8988T (cell line): Measurements from ENCODE around the gene OR1L6.

Experiments
- DNase-seq: peaks from one replicate; pipeline ENCODE4 v3.0.0; 2011

The OR1L6 gene, protein sequence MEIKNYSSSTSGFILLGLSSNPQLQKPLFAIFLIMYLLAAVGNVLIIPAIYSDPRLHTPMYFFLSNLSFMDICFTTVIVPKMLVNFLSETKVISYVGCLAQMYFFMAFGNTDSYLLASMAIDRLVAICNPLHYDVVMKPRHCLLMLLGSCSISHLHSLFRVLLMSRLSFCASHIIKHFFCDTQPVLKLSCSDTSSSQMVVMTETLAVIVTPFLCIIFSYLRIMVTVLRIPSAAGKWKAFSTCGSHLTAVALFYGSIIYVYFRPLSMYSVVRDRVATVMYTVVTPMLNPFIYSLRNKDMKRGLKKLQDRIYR

GRCh38 chr9:122742003-122742402 lies at the start of gene OR1L6:
TSS of gene OR1L6 (plus strand) at chr9:122742303. CDS start at chr9:122749848, 7,545 bp downstream.
- DNase-seq: no peak

- no peak for DNase-seq
Observed at GRCh38 chr9:122695696-122696095, 46.4 kb upstream of the OR1L6 start.

DNA sequence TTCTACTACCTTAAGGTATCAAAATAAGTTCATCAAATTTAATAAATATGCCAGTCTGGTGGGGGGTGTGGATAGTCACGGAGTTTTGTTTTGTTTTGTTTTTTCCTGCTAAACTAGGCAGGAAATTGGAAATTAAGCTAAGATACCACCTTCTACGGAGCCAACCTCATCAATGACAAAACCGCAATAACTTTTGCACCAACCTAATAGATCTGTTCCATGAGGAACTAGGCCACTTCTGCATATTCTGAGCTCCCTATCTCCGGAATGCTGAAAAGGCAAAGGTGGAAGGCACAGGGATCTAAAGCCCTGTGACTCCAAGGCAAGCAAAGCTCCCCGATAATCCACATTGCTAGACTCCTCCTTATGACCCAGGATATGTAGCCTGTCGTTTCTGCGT lies 24.1 kb upstream of the OR1L6 start:
- DNase-seq: no peak

DNA sequence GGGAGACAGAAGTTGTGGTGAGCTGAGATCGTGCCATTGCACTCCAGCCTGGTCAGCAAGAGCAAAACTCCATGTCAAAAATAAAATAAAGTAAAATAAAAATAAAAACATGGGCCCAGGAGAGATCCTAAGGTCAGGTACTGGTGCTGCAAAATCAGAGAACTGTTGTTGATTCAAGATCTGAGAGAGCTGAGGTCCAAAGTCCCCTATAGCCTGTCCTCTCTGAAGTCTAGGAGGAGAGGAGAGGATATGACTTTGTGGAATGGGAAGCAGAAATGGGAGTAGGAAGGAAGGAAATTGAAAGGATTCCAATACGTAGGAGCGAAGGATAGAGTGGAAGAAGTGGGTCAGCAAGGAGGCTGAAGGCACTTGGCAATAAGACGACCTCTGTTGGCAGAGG lies 22.9 kb upstream of the OR1L6 start:
- no peak for DNase-seq

DNA sequence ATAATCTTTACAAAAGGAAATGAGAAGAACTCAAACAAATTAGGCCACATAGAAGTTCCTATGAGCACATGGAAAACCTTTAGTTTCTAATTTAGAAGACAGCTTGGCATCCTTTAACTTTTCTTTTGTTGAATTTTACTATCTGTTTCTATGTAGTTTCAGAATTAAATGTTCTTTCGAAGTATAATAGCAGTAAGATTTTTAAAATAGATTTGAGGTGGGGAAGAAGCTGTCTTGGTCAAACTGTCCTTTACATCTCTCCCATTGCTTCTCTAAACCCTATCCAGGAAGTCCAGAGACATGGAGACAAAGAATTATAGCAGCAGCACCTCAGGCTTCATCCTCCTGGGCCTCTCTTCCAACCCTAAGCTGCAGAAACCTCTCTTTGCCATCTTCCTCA lies 18.4 kb upstream of the OR1L6 start, which contains the start of gene OR1L4:
OR1L4 (plus strand) TSS at position 301 of the 400 bp plus-strand sequence; CDS start at position 301, 0 bp downstream.
- no peak for DNase-seq

GRCh38 chr9:122754825-122755224 lies 12.7 kb downstream of the OR1L6 start:
- DNase-seq: no peak

GRCh38 chr9:122767817-122768216 lies 25.7 kb downstream of the OR1L6 start:
- DNase-seq: no peak

DNA sequence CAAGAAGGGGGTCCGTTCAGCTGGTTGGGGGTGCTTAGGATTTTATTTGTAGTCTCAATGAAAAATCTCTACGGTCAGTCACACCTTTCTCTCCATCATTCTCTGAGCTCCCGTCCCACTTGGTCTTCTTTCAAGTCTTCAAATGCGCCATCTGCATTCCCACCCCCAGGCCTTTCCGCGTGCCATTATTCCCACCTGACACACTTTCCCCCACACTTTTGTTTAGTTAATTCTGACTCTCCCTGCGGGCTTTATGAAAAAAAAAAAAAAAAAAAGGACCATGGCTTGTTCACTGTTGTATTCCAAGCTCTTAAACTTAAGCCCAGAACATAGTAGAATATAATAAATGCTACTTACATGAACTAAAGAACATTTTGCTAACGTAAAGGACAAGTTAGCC lies 34.9 kb downstream of the OR1L6 start:
- DNase-seq: no peak

DNA sequence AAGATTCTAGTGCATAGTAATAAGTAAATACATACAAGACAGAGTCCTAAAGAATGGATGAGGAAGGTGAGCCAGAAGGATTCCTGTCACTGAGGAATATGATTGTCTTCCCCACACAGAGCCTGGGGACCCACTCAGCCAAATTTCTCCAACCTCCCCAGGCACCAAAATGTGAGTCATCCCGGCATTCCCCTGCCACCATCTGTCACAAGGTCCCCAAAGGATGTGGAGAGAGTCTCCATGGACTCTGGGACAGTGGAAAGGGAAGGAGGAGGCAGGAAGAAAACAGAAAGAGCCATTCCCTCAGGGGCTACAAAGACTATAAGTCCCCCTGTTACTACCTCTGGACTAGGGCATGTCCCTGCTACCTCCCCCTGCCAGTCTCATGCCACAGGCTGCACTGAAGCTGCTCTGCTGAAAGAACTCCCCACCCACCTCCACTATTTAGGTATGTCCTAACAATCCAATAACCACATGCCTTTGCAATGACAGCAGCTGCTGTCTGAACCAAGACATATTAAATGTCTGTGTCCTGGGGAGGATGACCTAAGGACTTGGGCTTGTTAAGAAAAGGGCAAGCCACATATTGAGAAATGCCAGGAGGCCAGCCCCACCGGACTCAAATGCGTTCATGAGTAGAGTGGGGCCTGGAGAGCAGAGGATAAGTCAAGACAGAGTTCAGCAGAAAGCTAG lies 36.0 kb downstream of the OR1L6 start:
- DNase-seq: peak; percentile 31

DNA sequence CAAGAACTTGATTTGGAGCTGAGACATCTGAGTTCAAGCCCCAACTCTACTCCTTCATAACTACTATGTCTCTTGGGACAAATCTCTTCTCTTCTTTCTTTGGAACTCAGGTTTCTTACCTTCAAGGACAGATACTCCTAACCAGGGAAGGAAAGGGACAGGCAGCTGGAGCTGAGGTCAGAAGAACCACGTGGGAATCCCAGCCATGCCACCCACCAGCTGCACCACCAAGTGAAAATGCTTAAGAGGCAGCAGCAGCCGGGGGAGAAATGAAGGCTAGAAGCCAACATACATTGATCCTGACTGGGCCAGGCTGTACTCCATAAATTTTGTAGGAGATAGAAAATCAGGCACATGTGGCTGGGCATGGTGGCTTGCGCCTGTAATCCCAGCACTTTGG lies 37.1 kb downstream of the OR1L6 start:
- DNase-seq: no peak

- no peak for DNase-seq
Observed at GRCh38 chr9:122780026-122780425, 37.9 kb downstream of the OR1L6 start.

DNA sequence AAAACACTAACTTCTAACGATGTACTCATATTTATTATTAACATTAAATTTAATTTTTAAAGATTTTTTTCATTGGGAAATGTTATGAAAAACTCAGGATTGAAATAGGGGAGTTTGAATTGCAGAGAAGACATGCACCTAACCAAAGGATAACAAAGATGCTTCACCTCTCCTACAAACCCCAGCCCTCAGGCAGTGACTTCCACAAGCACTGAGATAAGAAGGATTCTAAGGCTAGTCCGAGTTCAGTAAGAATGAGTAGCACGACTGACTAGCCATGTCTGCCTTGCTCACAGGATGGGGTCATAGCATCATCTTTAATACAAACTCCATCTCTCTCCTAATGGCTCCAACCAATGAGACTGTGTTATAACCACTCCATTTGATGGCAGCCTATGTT lies 39.6 kb downstream of the OR1L6 start:
- DNase-seq: no peak

- DNase-seq: no peak
Observed at GRCh38 chr9:122785269-122785668, 43.2 kb downstream of the OR1L6 start.

DNA sequence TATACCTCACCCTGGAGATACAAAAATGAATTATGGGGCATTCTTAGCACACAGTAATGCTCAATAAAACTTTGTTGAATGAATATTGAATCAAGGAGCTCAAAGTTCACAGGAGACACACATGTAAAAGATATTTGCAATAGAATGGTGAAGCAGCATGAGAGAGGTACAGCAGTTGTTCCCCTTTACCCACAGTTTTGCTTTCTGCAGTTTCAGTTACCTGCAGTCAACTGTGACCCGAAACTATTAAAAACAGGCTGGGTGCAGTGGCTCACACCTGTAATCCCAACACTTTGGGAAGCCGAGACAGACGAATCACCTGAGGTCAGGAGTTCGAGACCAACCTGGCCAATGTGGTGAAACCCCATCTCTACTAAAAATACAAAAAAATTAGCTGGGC lies 44.2 kb downstream of the OR1L6 start:
- DNase-seq: no peak

DNA sequence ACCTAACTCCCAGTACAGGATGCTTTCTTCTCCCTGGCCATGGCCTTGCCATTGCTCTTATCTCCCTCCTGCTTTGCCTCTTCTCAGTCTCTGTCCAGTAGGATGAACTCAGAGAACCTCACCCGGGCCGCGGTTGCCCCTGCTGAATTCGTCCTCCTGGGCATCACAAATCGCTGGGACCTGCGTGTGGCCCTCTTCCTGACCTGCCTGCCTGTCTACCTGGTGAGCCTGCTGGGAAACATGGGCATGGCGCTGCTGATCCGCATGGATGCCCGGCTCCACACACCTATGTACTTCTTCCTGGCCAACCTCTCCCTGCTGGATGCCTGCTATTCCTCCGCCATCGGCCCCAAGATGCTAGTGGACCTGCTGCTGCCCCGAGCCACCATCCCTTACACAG lies 46.7 kb downstream of the OR1L6 start, which contains the start of gene OR5C1:
OR5C1 (plus strand) TSS at position 103 of the 400 bp plus-strand sequence; CDS start at position 103, 0 bp downstream.
- DNase-seq: no peak

DNA sequence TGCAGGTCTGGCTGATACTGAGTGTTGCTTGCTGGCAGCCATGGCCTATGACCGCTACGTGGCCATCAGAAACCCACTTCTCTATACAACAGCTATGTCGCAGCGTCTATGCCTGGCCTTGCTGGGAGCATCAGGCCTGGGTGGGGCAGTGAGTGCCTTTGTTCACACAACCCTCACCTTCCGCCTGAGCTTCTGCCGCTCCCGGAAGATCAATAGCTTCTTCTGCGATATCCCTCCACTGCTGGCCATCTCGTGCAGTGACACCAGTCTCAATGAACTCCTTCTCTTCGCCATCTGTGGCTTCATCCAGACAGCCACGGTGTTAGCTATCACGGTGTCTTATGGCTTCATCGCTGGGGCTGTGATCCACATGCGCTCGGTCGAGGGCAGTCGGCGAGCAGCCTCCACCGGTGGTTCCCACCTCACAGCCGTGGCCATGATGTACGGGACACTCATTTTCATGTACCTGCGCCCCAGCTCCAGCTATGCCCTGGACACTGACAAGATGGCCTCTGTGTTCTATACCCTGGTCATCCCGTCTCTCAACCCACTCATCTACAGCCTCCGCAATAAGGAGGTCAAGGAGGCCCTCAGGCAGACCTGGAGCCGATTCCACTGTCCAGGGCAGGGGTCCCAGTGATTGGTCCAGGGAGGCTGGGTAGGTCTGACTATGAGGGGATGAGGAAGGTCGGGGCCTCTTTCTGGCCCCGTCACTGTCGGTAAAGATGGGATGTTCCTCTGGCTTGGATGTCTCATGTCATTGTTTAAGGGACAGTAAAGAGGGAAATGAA lies 47.3 kb downstream of the OR1L6 start:
- DNase-seq: no peak

GRCh38 chr9:122791872-122792669 lies 50.0 kb downstream of the OR1L6 start:
- DNase-seq: no peak

DNA sequence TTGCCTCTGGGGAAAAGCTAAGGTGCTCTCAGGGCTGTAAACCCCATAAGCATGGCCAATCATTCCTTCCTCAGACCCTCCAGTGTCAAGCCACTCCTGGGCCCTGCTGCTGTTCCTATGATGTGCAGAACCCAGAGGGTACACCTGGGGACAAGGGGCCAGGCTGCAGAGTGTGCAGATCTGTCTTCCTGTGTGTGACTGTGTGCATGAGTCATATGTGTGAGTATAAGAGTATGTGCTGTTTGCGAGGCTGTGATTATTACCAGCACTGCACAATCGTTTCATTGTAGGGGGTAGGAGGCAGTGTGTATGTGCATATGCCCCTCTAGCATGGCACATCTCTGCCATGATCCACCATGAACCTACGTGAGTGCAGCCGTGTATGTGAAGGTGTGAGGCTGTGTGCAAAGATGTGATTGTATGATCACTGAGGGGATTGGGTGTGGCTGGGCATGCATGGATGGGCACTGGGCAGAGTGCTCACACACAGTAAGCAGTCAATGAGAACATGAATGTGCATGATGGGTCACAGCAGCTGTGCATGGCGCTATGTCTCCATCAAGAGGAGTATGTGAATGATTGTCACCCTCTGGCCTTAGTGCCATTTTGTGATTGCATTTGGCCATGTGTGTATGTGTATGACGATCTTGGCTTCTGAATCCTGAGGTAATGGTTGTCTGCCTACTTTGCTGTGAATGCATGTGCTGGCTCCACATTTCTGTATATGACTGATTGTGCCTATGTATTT lies 55.4 kb downstream of the OR1L6 start:
- DNase-seq: no peak
